Measurements from ENCODE around the gene KRT83.
A peak's percentile ranks its signal among the peaks of the same experiment; 100 is the strongest.
"Not testable (repeated sequence)": the region's sequence is repeated elsewhere in the genome, so short reads cannot be mapped to it uniquely, and the experiment has no call there.

Gene KRT83

DNA sequence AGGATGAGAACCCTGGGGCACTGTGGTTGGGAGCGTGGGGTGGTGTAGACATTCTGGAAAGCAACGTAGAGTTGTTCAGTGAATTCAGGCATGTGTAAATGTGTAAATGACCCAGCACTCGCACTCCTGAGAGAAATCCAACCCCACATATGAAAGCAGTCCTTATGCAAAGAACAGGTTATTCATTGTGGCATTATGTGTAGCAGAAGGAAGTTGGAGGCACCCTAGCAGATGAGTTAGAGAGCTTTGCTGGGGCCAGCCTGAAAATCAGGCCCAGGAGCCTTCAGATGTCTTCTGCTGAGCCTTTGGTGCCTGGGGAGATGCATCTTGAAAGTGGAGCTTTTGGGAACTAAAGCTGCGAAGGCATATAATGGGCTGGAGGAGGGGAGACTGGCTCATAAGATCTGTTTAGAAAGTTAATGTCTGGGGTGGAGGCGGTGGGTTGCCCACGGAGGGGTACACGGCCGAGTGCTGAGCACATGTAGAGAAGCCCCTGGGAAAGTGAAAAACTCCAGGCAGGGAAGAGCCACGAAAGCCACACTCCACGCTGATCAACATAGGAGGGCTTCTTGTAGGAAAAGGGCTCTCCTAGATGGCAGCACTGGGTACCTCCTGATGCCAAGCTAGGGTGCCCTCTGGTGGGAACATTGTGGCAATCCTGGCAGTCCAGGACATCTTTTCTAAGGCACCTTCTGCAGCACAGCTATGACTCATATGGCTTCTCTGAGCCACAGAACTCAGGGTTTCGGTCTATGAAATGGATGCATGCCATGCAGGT is 6.0 kb upstream of the KRT83 start:
- H3K4me3 Mint-ChIP-seq = no peak overlapping the region
- H3K27ac Mint-ChIP-seq = peak overlapping the region; percentile 13
- peaks cover 13% of the 10 kb centered on the region for H3K4me1 Mint-ChIP-seq
- no peaks in the 10 kb centered on the region for H3K27me3 Mint-ChIP-seq
- no peaks in the 10 kb centered on the region for H3K36me3 Mint-ChIP-seq
- H3K9me3 Mint-ChIP-seq = no peaks in the 10 kb centered on the region

GRCh38 chr12:52324153-52324444 is 2.9 kb upstream of the KRT83 start:
- Mint-ChIP-seq H3K4me1 (peaks cover 13% of the 10 kb centered on the region), H3K27ac (no peak overlapping the region), H3K36me3 (no peaks in the 10 kb centered on the region), H3K27me3 (peaks cover 8% of the 10 kb centered on the region), H3K4me3 (no peak overlapping the region), H3K9me3 (no peaks in the 10 kb centered on the region)

- Mint-ChIP-seq H3K4me3 (no peak overlapping the region), H3K4me1 (peaks cover 13% of the 10 kb centered on the region)
These were observed 2.4 kb upstream of the KRT83 start for GRCh38 chr12:52323416-52324152.

DNA sequence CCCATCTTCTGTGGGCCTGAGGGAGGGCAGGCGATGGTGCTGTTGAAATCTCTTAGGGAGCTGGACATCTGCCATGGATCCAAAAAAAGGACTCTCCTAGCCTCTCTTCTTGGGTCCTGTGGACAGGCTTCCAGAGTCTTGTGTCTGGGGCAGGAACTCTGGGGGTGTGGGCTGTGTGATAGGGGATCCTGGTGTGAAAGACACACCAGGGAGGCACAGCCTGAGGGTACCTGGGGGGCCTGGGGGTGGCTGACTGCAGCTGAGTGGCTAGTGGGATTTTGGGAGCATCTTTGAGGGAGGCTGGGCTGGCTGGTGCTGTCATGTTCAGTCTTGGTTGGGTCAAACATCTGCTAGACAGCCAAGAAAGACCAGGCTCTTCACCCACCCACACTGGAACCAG is 1.8 kb upstream of the KRT83 start:
- Mint-ChIP-seq H3K27me3 (peaks cover 8% of the 10 kb centered on the region), H3K4me1 (peaks cover 13% of the 10 kb centered on the region), H3K9me3 (no peaks in the 10 kb centered on the region), H3K36me3 (no peaks in the 10 kb centered on the region), H3K4me3 (no peak overlapping the region), H3K27ac (no peak overlapping the region)

More at GRCh38 chr12:52323416-52324152, 2.4 kb upstream of the KRT83 start:
- H3K9me3 Mint-ChIP-seq = no peaks in the 10 kb centered on the region
- no peak overlapping the region for H3K27ac Mint-ChIP-seq
- H3K36me3 Mint-ChIP-seq = no peaks in the 10 kb centered on the region
- H3K27me3 Mint-ChIP-seq = peaks cover 8% of the 10 kb centered on the region

DNA sequence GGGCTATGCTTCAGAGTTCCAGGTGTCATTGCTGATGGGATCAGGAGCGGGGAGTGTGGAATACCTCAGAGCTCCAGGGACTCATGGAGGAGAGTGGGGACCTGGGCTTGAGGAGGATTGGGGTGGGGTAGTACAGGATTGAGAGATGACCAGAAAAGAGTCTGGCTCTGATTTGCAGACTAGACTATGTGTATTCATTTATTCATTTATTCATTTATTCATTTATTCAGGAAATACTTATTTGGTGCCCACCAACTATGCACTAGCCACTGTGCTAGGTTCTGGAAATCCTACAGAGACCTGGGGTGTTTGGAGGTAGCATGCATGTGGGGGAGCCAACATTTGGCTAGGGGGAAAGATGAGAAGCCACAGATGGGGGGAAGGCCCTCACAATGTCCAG is 871 bp upstream of the KRT83 start:
- H3K4me1 Mint-ChIP-seq = peaks cover 4% of the 10 kb centered on the region
- no peak overlapping the region for H3K4me3 Mint-ChIP-seq
- H3K36me3 Mint-ChIP-seq = no peaks in the 10 kb centered on the region
- no peak overlapping the region for H3K27ac Mint-ChIP-seq
- no peaks in the 10 kb centered on the region for H3K9me3 Mint-ChIP-seq
- H3K27me3 Mint-ChIP-seq = peaks cover 8% of the 10 kb centered on the region

GRCh38 chr12:52321418-52321817 is 220 bp upstream of the KRT83 start:
- Mint-ChIP-seq H3K4me1 (no peaks in the 10 kb centered on the region), H3K4me3 (no peak overlapping the region), H3K9me3 (no peaks in the 10 kb centered on the region), H3K27me3 (peaks cover 8% of the 10 kb centered on the region), H3K36me3 (no peaks in the 10 kb centered on the region), H3K27ac (no peak overlapping the region)

DNA sequence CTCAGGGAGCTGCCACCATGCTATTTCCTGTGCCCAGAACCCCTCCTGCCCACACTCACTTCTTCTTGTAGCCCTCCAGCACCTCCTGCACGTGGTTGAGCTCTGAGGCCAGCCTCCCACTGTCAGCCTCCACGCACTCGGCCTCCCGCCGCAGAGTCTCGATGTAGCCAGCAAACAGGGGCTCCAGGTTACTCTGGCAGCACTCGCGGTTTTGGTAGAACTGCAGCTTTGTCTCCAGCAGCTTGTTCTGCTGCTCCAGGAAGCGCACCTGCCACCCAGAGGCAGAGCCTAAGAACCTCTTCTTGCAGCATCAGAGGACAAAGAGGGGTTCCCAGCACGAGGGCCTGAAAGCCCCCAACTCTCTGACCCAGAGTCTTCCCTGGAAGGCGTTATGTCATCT is 2.1 kb downstream of the KRT83 start:
- H3K27ac Mint-ChIP-seq = no peak overlapping the region
- H3K9me3 Mint-ChIP-seq = no peaks in the 10 kb centered on the region
- no peaks in the 10 kb centered on the region for H3K4me1 Mint-ChIP-seq
- no peaks in the 10 kb centered on the region for H3K36me3 Mint-ChIP-seq
- H3K4me3 Mint-ChIP-seq = no peak overlapping the region
- peaks cover 8% of the 10 kb centered on the region for H3K27me3 Mint-ChIP-seq

DNA sequence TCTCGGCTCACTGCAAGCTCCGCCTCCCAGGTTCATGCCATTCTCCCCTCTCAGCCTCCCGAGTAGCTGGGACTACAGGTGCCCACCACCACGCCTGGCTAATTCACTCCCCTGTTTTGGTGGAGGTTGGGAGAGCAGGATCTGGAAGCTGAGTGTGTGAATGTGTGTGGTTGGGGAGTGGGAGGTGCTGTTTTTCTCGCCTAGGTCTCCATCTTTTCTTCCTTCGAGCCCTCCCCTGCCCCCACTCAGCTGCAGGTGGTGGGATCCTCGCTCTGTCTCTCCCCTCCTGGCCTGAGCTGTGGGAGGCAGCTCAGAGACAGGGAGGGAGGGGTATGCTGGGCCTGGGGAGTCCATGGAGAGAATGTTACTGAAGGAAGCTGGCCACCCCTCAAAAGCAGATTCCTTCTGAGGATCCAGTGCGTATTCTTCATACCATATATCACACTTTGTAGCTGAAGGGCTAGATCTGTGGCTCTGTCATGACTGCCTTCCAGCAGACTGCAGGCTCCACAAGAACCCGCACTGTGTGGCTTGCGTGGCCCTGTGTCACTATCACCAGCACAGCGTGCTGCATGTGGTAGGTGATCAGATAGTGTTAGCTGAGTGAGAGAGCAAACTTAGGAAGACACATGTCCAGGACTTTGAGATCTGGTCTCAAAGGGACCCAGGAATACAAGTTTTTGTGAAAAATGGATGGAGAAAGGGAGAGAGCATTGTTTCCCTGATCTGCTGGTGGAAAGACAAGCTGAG is 2.8 kb downstream of the KRT83 start:
- no peak overlapping the region for H3K4me3 Mint-ChIP-seq
- H3K27ac Mint-ChIP-seq = no peak overlapping the region
- no peaks in the 10 kb centered on the region for H3K36me3 Mint-ChIP-seq
- no peaks in the 10 kb centered on the region for H3K4me1 Mint-ChIP-seq
- peaks cover 8% of the 10 kb centered on the region for H3K27me3 Mint-ChIP-seq
- H3K9me3 Mint-ChIP-seq = no peaks in the 10 kb centered on the region

DNA sequence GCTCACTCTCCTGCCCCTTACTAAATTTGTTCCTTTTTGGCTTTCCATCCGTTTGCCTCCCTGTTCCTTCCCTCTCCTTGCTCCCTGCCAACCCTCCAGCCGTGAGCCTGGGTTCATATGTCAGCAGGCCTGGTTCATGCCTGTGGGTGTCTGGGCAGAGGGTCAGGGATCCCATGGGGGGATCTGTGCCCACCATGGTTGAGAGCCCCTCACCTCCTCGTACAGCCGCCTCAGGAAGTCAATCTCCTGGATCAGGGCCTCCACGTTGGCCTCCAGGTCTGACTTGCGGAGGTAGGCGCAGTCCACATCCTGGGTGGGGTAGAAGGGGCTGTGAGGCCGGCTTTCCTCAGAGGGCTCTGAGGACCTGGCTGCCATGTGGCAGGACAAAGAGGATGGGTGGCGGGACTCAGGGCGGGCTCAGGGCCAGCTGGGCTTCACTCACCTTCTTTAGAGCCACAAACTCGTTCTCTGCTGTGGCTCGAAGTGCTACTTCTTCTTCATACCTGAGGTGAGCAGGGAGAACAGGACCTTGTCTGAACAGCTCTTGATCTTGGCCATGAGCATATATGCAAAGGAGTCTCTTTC is 3.6 kb downstream of the KRT83 start:
- H3K4me3 Mint-ChIP-seq = no peak overlapping the region
- no peaks in the 10 kb centered on the region for H3K36me3 Mint-ChIP-seq
- H3K9me3 Mint-ChIP-seq = no peaks in the 10 kb centered on the region
- H3K27ac Mint-ChIP-seq = no peak overlapping the region
- no peaks in the 10 kb centered on the region for H3K4me1 Mint-ChIP-seq
- peaks cover 8% of the 10 kb centered on the region for H3K27me3 Mint-ChIP-seq

- H3K9me3 Mint-ChIP-seq = no peaks in the 10 kb centered on the region
- no peak overlapping the region for H3K27ac Mint-ChIP-seq
- H3K4me1 Mint-ChIP-seq = no peaks in the 10 kb centered on the region
- H3K27me3 Mint-ChIP-seq = peaks cover 11% of the 10 kb centered on the region
- no peak overlapping the region for H3K4me3 Mint-ChIP-seq
- H3K36me3 Mint-ChIP-seq = no peaks in the 10 kb centered on the region
These were observed 4.5 kb downstream of the KRT83 start for GRCh38 chr12:52316701-52317100.

DNA sequence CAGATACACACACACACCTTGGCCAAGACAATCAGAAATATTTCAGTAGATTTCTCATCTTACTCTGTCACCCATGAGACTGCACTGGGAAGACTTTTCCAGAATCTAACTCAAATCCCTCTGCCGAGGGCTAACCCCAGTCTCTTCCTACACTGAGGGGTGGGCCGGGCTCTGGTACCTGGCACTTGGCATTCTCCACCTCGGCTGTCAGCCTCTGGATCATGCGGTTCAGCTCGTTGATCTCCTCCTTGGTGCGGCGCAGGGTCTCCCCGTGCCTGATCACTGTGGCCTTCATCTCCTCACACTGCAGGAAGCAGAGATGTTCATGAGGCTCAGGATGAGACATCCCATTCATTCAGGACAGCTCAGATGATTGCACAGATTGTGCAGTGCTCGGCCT is 4.9 kb downstream of the KRT83 start:
- Mint-ChIP-seq H3K27me3 (peaks cover 12% of the 10 kb centered on the region), H3K4me3 (no peak overlapping the region)

GRCh38 chr12:52315721-52316120 is 5.5 kb downstream of the KRT83 start:
- H3K36me3 Mint-ChIP-seq, H3K4me1 Mint-ChIP-seq, H3K9me3 Mint-ChIP-seq, H3K4me3 Mint-ChIP-seq, H3K27ac Mint-ChIP-seq: not testable (repeated sequence)
- H3K27me3 Mint-ChIP-seq = peaks cover 13% of the 10 kb centered on the region

More for the DNA sequence above, 4.9 kb downstream of the KRT83 start:
- Mint-ChIP-seq H3K36me3 (no peaks in the 10 kb centered on the region), H3K4me1 (no peaks in the 10 kb centered on the region), H3K9me3 (no peaks in the 10 kb centered on the region), H3K27ac (no peak overlapping the region)

- Mint-ChIP-seq H3K27ac (no peak overlapping the region), H3K27me3 (peaks cover 15% of the 10 kb centered on the region), H3K36me3 (no peaks in the 10 kb centered on the region), H3K4me3 (no peak overlapping the region), H3K9me3 (no peaks in the 10 kb centered on the region), H3K4me1 (no peaks in the 10 kb centered on the region)
These were observed 6.7 kb downstream of the KRT83 start for GRCh38 chr12:52314511-52314910.

DNA sequence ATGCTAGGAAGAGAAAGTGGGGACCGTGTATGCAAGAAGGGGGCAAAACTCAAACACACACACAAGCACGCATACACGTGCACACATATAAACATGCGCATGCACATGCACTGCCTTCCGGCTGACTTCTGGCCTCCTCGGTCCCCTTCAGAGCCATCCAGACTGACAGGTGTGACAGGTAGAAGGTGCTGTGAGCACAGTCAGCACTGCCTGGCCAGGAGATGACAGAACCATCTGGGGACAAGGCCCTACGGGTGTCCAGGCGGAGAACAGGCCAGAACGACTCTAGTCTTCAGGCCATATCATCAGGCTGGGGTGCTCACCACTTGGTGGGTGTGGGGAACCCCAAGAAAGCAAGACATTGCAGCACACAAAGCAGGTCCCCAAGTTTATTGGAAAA is 7.3 kb downstream of the KRT83 start:
- peaks cover 21% of the 10 kb centered on the region for H3K27me3 Mint-ChIP-seq
- H3K4me1 Mint-ChIP-seq = peaks cover 2% of the 10 kb centered on the region
- H3K9me3 Mint-ChIP-seq = no peaks in the 10 kb centered on the region
- no peaks in the 10 kb centered on the region for H3K36me3 Mint-ChIP-seq
- H3K4me3 Mint-ChIP-seq = no peak overlapping the region
- H3K27ac Mint-ChIP-seq = peak overlapping the region; percentile 46

GRCh38 chr12:52313461-52313860 is 7.7 kb downstream of the KRT83 start:
- no peaks in the 10 kb centered on the region for H3K36me3 Mint-ChIP-seq
- H3K4me1 Mint-ChIP-seq = peaks cover 7% of the 10 kb centered on the region
- no peaks in the 10 kb centered on the region for H3K9me3 Mint-ChIP-seq
- no peak overlapping the region for H3K27ac Mint-ChIP-seq
- no peak overlapping the region for H3K4me3 Mint-ChIP-seq
- peaks cover 24% of the 10 kb centered on the region for H3K27me3 Mint-ChIP-seq

DNA sequence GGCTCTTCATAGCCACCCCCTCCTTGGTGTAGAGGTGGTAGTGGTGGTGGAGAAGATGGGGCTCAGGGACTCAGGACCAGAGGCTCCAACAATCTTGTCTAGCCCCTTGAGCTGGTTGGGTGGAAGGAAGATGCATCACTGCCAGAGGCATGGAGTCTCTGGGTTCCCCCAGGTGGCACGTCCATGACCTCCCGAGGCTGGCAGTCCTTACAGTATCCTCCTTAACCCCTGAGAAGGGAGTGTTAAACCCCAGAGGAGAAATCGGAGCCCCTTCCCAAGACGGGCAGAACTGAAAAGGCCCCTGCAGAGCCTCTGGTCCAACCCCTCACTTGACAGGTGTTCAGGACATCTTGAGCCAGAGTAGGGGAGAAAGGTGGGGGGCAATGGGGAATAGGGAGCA is 9.1 kb downstream of the KRT83 start:
- no peaks in the 10 kb centered on the region for H3K9me3 Mint-ChIP-seq
- H3K27ac Mint-ChIP-seq = no peak overlapping the region
- H3K4me1 Mint-ChIP-seq = peaks cover 10% of the 10 kb centered on the region
- no peaks in the 10 kb centered on the region for H3K36me3 Mint-ChIP-seq
- no peak overlapping the region for H3K4me3 Mint-ChIP-seq
- peaks cover 28% of the 10 kb centered on the region for H3K27me3 Mint-ChIP-seq

Measured in activated naive CD4-positive, alpha-beta T cell treated with anti-CD3 and anti-CD28 coated beads, Interleukin-2, amount 50 U/mL, for 24 hours (primary cell).